OCI-LY7 (cell line): ENCODE results near the gene FTCDNL1. TPM values are rescaled to one million over a fixed set of nuclear protein-coding genes. Genes with fewer than 3 reads are reported as not detected.

Source experiments
- BruUV-seq: library from RNA; stranded (reverse); fragments of 400-500 nt; replicated peaks from 2 replicates; lab custom pipeline; 2021; lab: Mats Ljungman, UMichigan
- CTCF ChIA-PET: fragments of 300-600 bp; sonication (Branson Sonifier 250); formaldehyde crosslinking; loops from one replicate; lab custom pipeline; 2022; ENCODE audit warnings: antibody characterized with exemption; ENCODE audit not compliant: unreplicated experiment; lab: Charles Lee
- POLR2A ChIA-PET: fragments of 300-600 bp; sonication (Branson Sonifier 250); formaldehyde crosslinking; loops from one replicate; lab custom pipeline; 2022; ENCODE audit warnings: antibody characterized with exemption; lab: Charles Lee
- DNase-seq: peaks from one replicate; pipeline ENCODE4 v3.0.0-alpha.2; 2015; ENCODE audit warnings: low spot score
- H2AFZ ChIP-seq: fragments of 200-600 bp; sonication (generic), shearing (Covaris generic); 2 replicates; pipeline ENCODE4 v1.6.1; 2014; ENCODE audit warnings: mild to moderate bottlenecking, antibody characterized with exemption, low read length, moderate library complexity
- H3K27ac ChIP-seq: fragments of 200-600 bp; sonication (generic); 2 replicates; pipeline ENCODE4 v1.5.1; 2014; ENCODE audit warnings: mixed run types, low read depth, mild to moderate bottlenecking, moderate library complexity, low read length, inconsistent platforms; ENCODE audit not compliant: poor library complexity, severe bottlenecking
- H3K36me3 ChIP-seq: fragments of 200-600 bp; sonication (generic); 2 replicates; pipeline ENCODE4 v1.6.1; 2014; ENCODE audit warnings: mild to moderate bottlenecking, antibody characterized with exemption, low read length, moderate library complexity, mixed read lengths; ENCODE audit not compliant: insufficient read depth
- H3K4me1 ChIP-seq: fragments of 200-600 bp; sonication (generic); 2 replicates; pipeline ENCODE4 v1.5.1; 2014; ENCODE audit warnings: mild to moderate bottlenecking, low read length; ENCODE audit not compliant: insufficient read depth, poor library complexity, severe bottlenecking
- H3K4me2 ChIP-seq: fragments of 200-600 bp; sonication (generic); 2 replicates; pipeline ENCODE4 v1.6.1; 2014; ENCODE audit warnings: mild to moderate bottlenecking, low read length
- H3K4me3 ChIP-seq: fragments of 200-600 bp; sonication (generic); 2 replicates; pipeline ENCODE4 v1.5.1; 2014; ENCODE audit warnings: mild to moderate bottlenecking, low read depth, low read length; ENCODE audit not compliant: poor library complexity, severe bottlenecking
- H3K79me2 ChIP-seq: fragments of 200-600 bp; sonication (generic); 2 replicates; pipeline ENCODE4 v1.6.1; 2016; ENCODE audit warnings: low read depth, mild to moderate bottlenecking, low read length, moderate library complexity, mixed read lengths; ENCODE audit not compliant: insufficient read depth
- H3K9me2 ChIP-seq: fragments of 200-600 bp; sonication (generic); 2 replicates; pipeline ENCODE4 v1.6.1; 2016; ENCODE audit warnings: mild to moderate bottlenecking, low read length, mixed read lengths; ENCODE audit not compliant: insufficient read depth
- H3K9me3 ChIP-seq: fragments of 200-600 bp; sonication (generic); 2 replicates; pipeline ENCODE4 v1.6.1; 2014; ENCODE audit warnings: mild to moderate bottlenecking, mixed run types, low read length, mixed read lengths
- H4K20me1 ChIP-seq: fragments of 200-600 bp; sonication (generic); 2 replicates; pipeline ENCODE4 v1.6.1; 2014; ENCODE audit warnings: mild to moderate bottlenecking, antibody characterized with exemption, low read length, moderate library complexity, mixed read lengths; ENCODE audit not compliant: insufficient read depth
- CTCF ChIP-seq: fragments of 200-600 bp; sonication (generic); conservative IDR thresholded peaks from 2 replicates; pipeline ENCODE4 v1.5.1; 2014; ENCODE audit warnings: mild to moderate bottlenecking, antibody characterized with exemption, low read length, moderate library complexity, mixed read lengths
- EZH2phosphoT487 ChIP-seq: fragments of 200-600 bp; sonication (generic); IDR thresholded peaks from 2 replicates; pipeline ENCODE4 v1.6.1; 2018; ENCODE audit warnings: low read depth, borderline replicate concordance, mild to moderate bottlenecking, mixed run types, antibody characterized with exemption, low read length, moderate library complexity, mixed read lengths
- intact Hi-C: fragments of 100-400 bp; cut with micrococcal nuclease; formaldehyde crosslinking; loops from one replicate; pipeline ENCODE4 v1.10.0; 2022; ENCODE audit not compliant: unreplicated experiment
- total RNA-seq, 2 experiments: library from RNA; depleted of rRNA in 1 of 2; stranded (reverse); fragments of >200 nt in 1 of 2; shearing (Covaris generic) in 1 of 2; gene quantifications; 2 replicates each; pipeline ENCODE4 v1.2.3, GENCODE V29; 2014 to 2022

The FTCDNL1 gene
- total RNA-seq, 2 experiments from 2014 or later: 0.40 to 0.54 TPM

- intact Hi-C loops: no loop called here
- Histone ChIP-seq H3K79me2 (no peaks in the 10 kb centered on the region), H3K36me3 (no peaks in the 10 kb centered on the region), H3K27ac (no peak overlapping the region), H3K4me3 (no peak overlapping the region), H3K9me2 (no peaks in the 10 kb centered on the region), H3K9me3 (no peaks in the 10 kb centered on the region), H3K4me1 (peaks cover 4% of the 10 kb centered on the region), H3K4me2 (no peak overlapping the region), H4K20me1 (no peaks in the 10 kb centered on the region), H2AFZ (no peak overlapping the region)
- ChIA-PET CTCF (no interaction called here), POLR2A (no interaction called here)
- DNase-seq: no peak
- BruUV-seq: no TSS peak
- TF ChIP-seq EZH2phosphoT487 (no peak), CTCF (no peak)
These were observed 2.4 kb downstream of the FTCDNL1 start for GRCh38 chr2:199848389-199849130.

- no peak overlapping the region for H3K4me2 ChIP-seq
- no peaks in the 10 kb centered on the region for H3K9me3 ChIP-seq
- TF ChIP-seq CTCF (no peak), EZH2phosphoT487 (no peak)
- no peak for DNase-seq
- H2AFZ ChIP-seq: no peak overlapping the region
- H3K9me2 ChIP-seq: no peaks in the 10 kb centered on the region
- peaks cover 4% of the 10 kb centered on the region for H3K4me1 ChIP-seq
- H3K4me3 ChIP-seq: no peak overlapping the region
- ChIA-PET POLR2A (interaction anchor here (1.0 kb wide), 1 partner anchor 23 kb away, joined by 3 read pairs; no protein-coding TSS in a partner anchor), CTCF (no interaction called here)
- no peaks in the 10 kb centered on the region for H3K36me3 ChIP-seq
- no peak overlapping the region for H3K27ac ChIP-seq
- no TSS peak for BruUV-seq
- intact Hi-C loops: no loop called here
- H4K20me1 ChIP-seq: no peaks in the 10 kb centered on the region
- H3K79me2 ChIP-seq: no peaks in the 10 kb centered on the region
These were observed 3.7 kb downstream of the FTCDNL1 start for GRCh38 chr2:199847181-199847864.
